ENCODE data around the gene GLRX. TPM values are rescaled to one million over a fixed set of nuclear protein-coding genes. Genes with fewer than 3 reads are reported as not detected.

The GLRX gene
- total and polyA plus RNA-seq, 10 of the 15 experiments (the other 5 are each of a cell fraction or from before 2014, with no cell fraction given): 63.0 to 366 (median 186) TPM

DNA sequence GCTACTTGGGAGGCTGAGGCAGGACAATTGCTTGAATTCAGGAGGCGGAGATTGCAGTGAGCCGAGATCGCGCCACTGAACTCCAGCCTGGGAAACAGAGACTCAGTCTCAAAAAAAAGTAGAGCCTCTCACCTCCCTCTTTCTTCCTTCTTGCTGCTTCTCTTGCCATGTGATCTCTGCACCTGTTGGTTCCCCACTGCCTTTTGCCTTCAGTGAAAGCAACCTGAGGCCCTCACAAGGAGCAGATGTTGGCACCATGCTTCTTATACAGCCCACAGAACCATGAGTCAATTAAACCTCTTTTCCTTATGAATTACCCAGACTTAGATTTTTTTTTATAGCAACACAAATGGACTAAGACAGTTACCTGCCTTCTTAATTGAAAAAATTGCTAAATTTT lies 45.6 kb upstream of the GLRX start:
- Histone ChIP-seq H2AFZ (ENCODE audit: control insufficient read depth, low read depth, low read length) (no peak overlapping the region), H3K9me3 (replicated peaks; ENCODE audit: control insufficient read depth, insufficient read depth, low read length) (no peaks in the 10 kb centered on the region; the same call in 2 of the 3 replicates), H3K4me3 (no peak overlapping the region), H3K9ac (ENCODE audit: control insufficient read depth, insufficient read depth, low read length) (no peak overlapping the region), H3K27me3 (replicated peaks in 1 of 2; ENCODE audit: control insufficient read depth in 2 of 2, insufficient read depth in 2 of 2, low read length in 1 of 2) (no peaks in the 10 kb centered on the region), H3K4me2 (ENCODE audit: control insufficient read depth, insufficient read depth) (no peak overlapping the region), H3K36me3 (ENCODE audit: control insufficient read depth in 2 of 2, insufficient read depth in 2 of 2, low read length in 1 of 2) (no peaks in the 10 kb centered on the region), H3K27ac (ENCODE audit: control insufficient read depth, insufficient read depth) (no peak overlapping the region), H4K20me1 (ENCODE audit: control insufficient read depth, insufficient read depth) (no peaks in the 10 kb centered on the region), H3K79me2 (ENCODE audit: control insufficient read depth, insufficient read depth, low read length) (no peaks in the 10 kb centered on the region), H3K4me1 (ENCODE audit: control insufficient read depth, insufficient read depth, low read length) (peaks cover 24% of the 10 kb centered on the region)
- FAIRE-seq (no peak), ATAC-seq (no peak), DNase-seq (ENCODE audit: low read depth, low spot score) (no peak)
- in situ Hi-C loops (cut with MboI) (no loop called here), intact Hi-C loops (cut with micrococcal nuclease; ENCODE audit: unreplicated experiment) (no loop called here)
- BruUV-seq (replicated peaks): no TSS peak
- CTCF ChIA-PET: interaction anchor here (0.6 to 3.4 kb wide), 6 partner anchors 8 to 468 kb away, joined by 3 to 19 read pairs (median 4); no protein-coding TSS in a partner anchor
- POLR2A ChIA-PET: interaction anchor here (1.2 to 3.6 kb wide), 6 partner anchors 40 to 103 kb away, joined by 3 to 20 read pairs (median 10); no protein-coding TSS in a partner anchor
- WGBS (ENCODE audit: insufficient coverage, insufficient replicate concordance, low lambda C conversion rate, missing lambda C conversion rate): 96% methylated on average over 4 of the region's 4 CpGs
- SMC1A ChIA-PET (ENCODE audit: uncharacterized antibody, unreplicated experiment): interaction anchor here (0.7 to 8.1 kb wide), 18 partner anchors 7 to 469 kb away, joined by 3 to 62 read pairs (median 10); no protein-coding TSS in a partner anchor
- no peak for TF ChIP-seq RAD21 (IDR thresholded peaks at IDR 0.05; ENCODE audit: insufficient read depth, low read depth, low read length)
- TF ChIP-seq POU2F2 (IDR thresholded peaks at IDR 0.05; ENCODE audit: borderline replicate concordance, low read depth, low read length): no peak
- TF ChIP-seq SREBF2 (IDR thresholded peaks at IDR 0.05; ENCODE audit: low read length): no peak
- TF ChIP-seq ZNF622 (IDR thresholded peaks at IDR 0.05): no peak
- RAD21 ChIA-PET (ENCODE audit: unreplicated experiment): interaction anchor here (2.4 to 5.1 kb wide), 7 partner anchors 16 to 468 kb away, joined by 7 to 42 read pairs (median 27); no protein-coding TSS in a partner anchor

DNA sequence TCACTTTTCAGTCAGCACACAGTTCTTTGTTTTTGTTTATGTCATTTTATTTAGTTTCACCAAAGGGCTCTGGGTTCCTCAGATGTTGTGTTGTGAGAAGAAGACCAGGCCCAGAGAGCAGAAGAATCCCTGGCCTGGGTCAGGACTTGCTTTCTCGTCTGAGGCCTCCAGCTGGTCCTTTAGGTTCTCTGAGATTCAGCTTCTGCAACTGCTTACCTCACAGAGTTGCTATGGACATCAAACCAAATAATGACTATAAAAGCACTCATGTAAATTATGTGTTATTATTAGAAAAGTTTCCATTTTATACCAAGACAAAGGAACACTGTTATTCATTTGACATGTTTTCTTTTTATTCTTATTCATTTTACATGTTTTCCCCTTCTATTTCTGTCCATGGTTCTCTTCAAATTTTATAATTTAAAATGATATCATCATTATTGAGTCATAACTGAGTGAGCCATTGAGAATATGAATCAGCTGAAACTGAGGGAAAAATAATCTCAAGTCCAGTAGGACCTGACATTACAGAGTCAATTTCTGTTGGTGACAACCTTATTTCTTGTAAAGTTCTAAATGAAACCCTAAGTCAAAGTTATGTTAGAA lies 44.0 kb upstream of the GLRX start:
- no peak for FAIRE-seq
- BruUV-seq (replicated peaks): no TSS peak
- Histone ChIP-seq H3K4me2 (ENCODE audit: control insufficient read depth, insufficient read depth) (no peak overlapping the region), H3K36me3 (ENCODE audit: control insufficient read depth in 2 of 2, insufficient read depth in 2 of 2, low read length in 1 of 2) (no peaks in the 10 kb centered on the region), H3K79me2 (ENCODE audit: control insufficient read depth, insufficient read depth, low read length) (no peaks in the 10 kb centered on the region), H4K20me1 (ENCODE audit: control insufficient read depth, insufficient read depth) (no peaks in the 10 kb centered on the region), H3K27me3 (replicated peaks in 1 of 2; ENCODE audit: control insufficient read depth in 2 of 2, insufficient read depth in 2 of 2, low read length in 1 of 2) (no peaks in the 10 kb centered on the region), H3K27ac (ENCODE audit: control insufficient read depth, insufficient read depth) (no peak overlapping the region), H3K4me3 (no peak overlapping the region), H3K9ac (ENCODE audit: control insufficient read depth, insufficient read depth, low read length) (no peak overlapping the region), H2AFZ (ENCODE audit: control insufficient read depth, low read depth, low read length) (no peak overlapping the region), H3K9me3 (replicated peaks; ENCODE audit: control insufficient read depth, insufficient read depth, low read length) (no peaks in the 10 kb centered on the region; the same call in 2 of the 3 replicates), H3K4me1 (ENCODE audit: control insufficient read depth, insufficient read depth, low read length) (peaks cover 37% of the 10 kb centered on the region)
- DNase-seq (ENCODE audit: low read depth, low spot score): no peak
- ChIA-PET POLR2A (no interaction called here), RAD21 (ENCODE audit: unreplicated experiment) (interaction anchor here (1.2 to 1.7 kb wide), 2 partner anchors 51 to 58 kb away, joined by 3 to 6 read pairs; no protein-coding TSS in a partner anchor), CTCF (interaction anchor here (1.1 to 1.4 kb wide), 2 partner anchors 26 to 471 kb away, joined by 4 to 7 read pairs; no protein-coding TSS in a partner anchor), SMC1A (ENCODE audit: uncharacterized antibody, unreplicated experiment) (interaction anchor here (0.7 to 1.3 kb wide), 6 partner anchors 18 to 469 kb away, joined by 3 to 5 read pairs (median 3); no protein-coding TSS in a partner anchor)
- TF ChIP-seq SIX5 (IDR thresholded peaks at IDR 0.05; ENCODE audit: low read depth, low read length, severe bottlenecking) (no peak), JUNB (IDR thresholded peaks at IDR 0.05) (peak; percentile 90), NFIC (IDR thresholded peaks at IDR 0.05; ENCODE audit: low read depth, low read length) (peak; percentile 92; the same call in 1 of the 2 replicates), RUNX3 (IDR thresholded peaks at IDR 0.05; ENCODE audit: low read length) (peak; percentile 11; the same call in 1 of the 2 replicates), ZNF217 (IDR thresholded peaks at IDR 0.05) (no peak), MEF2A (IDR thresholded peaks at IDR 0.05; ENCODE audit: insufficient read depth, low read depth, low read length) (0 out of 2 replicates have a peak, but pooled peaks have one; percentile 59), ATF7 (IDR thresholded peaks at IDR 0.05; ENCODE audit: low read depth) (peak; percentile 91), YY1 (IDR thresholded peaks at IDR 0.05; ENCODE audit: low read depth, low read length) (no peak), FOXM1 (IDR thresholded peaks at IDR 0.05; ENCODE audit: low read depth, low read length) (peak; percentile 68; the same call in 1 of the 2 replicates), GABPA (IDR thresholded peaks at IDR 0.05; ENCODE audit: low read depth) (peak; percentile 37; the same call in 1 of the 2 replicates)
- TF ChIP-seq, protein P1, sequence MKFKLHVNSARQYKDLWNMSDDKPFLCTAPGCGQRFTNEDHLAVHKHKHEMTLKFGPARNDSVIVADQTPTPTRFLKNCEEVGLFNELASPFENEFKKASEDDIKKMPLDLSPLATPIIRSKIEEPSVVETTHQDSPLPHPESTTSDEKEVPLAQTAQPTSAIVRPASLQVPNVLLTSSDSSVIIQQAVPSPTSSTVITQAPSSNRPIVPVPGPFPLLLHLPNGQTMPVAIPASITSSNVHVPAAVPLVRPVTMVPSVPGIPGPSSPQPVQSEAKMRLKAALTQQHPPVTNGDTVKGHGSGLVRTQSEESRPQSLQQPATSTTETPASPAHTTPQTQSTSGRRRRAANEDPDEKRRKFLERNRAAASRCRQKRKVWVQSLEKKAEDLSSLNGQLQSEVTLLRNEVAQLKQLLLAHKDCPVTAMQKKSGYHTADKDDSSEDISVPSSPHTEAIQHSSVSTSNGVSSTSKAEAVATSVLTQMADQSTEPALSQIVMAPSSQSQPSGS (IDR thresholded peaks at IDR 0.05; ENCODE audit: low read length): peak; percentile 57; the same call in 1 of the 2 replicates
- in situ Hi-C loops (cut with MboI): no loop called here
- no peak for ATAC-seq
- 31% methylated on average over 1 of the region's 1 CpG for WGBS (ENCODE audit: insufficient coverage, insufficient replicate concordance, low lambda C conversion rate, missing lambda C conversion rate)
- intact Hi-C loops (cut with micrococcal nuclease; ENCODE audit: unreplicated experiment): no loop called here
